ENCODE data around the gene STK24.

GRCh38 chr13:98567140-98567539, 9.8 kb downstream of the STK24 start:
- TF ChIP-seq POLR2A (IDR thresholded peaks at IDR 0.05) (no peak), CTCF (IDR thresholded peaks at IDR 0.05) (no peak)
